Cardiac ventricle fibroblast (primary cell): Measurements from ENCODE around the gene AGFG1. TPM values are rescaled to one million over a fixed set of nuclear protein-coding genes. Genes with fewer than 3 reads are reported as not detected.

Experiments
- total RNA-seq: library from RNA; depleted of rRNA; stranded (reverse); fragments of >200 nt; gene quantifications from 2 replicates; pipeline ENCODE4 v1.2.3, GENCODE V29; 2015

Gene AGFG1
- total RNA-seq, result 39.7 and 57.8 TPM in 2 replicates

GRCh38 chr2:227471924-227472264, at the start of gene AGFG1:
TSS of gene AGFG1 (plus strand) at chr2:227472156. CDS start at chr2:227472422, 266 bp downstream.

DNA sequence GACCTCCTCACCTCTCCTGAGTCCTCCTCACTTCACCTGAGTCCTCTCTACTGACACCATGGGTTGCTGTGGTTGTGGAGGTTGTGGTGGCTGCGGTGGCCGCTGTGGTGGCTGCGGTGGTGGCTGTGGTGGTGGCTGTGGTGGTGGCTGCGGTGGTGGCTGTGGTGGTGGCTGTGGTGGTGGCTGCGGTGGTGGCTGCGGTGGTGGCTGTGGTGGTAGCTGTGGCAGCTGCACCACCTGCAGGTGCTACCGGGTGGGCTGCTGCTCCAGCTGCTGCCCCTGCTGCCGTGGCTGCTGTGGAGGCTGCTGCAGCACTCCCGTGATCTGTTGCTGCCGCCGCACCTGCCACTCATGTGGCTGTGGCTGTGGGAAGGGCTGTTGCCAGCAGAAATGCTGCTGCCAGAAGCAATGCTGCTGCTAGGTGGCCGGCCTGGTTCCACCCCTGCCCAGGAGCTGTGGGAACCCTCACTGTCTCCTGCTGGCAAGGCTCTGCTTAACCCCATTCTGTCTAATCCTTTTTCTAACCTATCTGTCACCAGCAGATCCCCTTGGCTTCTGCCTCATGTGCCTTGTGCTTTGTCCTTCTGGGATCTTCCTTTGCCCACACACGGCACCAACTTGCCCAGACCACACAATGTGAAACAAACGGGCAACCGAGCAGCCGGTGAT, 127.0 kb downstream of the AGFG1 start, which contains the start of gene SCYGR2:
Gene SCYGR2, plus strand, starts transcription at position 59 of the 669 bp plus-strand sequence. Its CDS starts 0 bp downstream, at position 59.

Other genes with a start within 250 kb of the AGFG1 start
- 105 and 157 TPM in 2 replicates for gene MFF, start 146.9 kb upstream of the AGFG1 start, total RNA-seq
- gene TM4SF20, start 92.8 kb upstream of the AGFG1 start, total RNA-seq, result not detected in 2 replicates
- not detected in 2 replicates for gene SCYGR1, start 84.2 kb upstream of the AGFG1 start, total RNA-seq
- not detected in 2 replicates for gene SCYGR2, start 126.7 kb downstream of the AGFG1 start, total RNA-seq
- not detected in 2 replicates for gene SCYGR3, start 142.7 kb downstream of the AGFG1 start, total RNA-seq
- gene SCYGR4, start 145.3 kb downstream of the AGFG1 start, total RNA-seq, result not detected in 2 replicates
- not detected in 2 replicates for gene SCYGR5, start 194.6 kb downstream of the AGFG1 start, total RNA-seq
- gene SLC19A3, start 245.9 kb downstream of the AGFG1 start, total RNA-seq, result 5.2 and 9.9 TPM in 2 replicates